SK-N-SH treated with all-trans-retinoic acid at 6 μM for 48 hours (cell line): ENCODE measurements around the gene ZKSCAN1.

ENCODE experiments used
- ATAC-seq: fragments of 200-7000 bp; cut with Tn5 transposase; 3 replicates; pipeline ENCODE4 v1.9.1; 2020; ENCODE audit warnings: mild to moderate bottlenecking, moderate library complexity
- ARNTL ChIP-seq: fragments of 450-650 bp; formaldehyde crosslinking; IDR thresholded peaks from 2 replicates; pipeline ENCODE4 v1.5.0; 2020; ENCODE audit warnings: low read depth, mild to moderate bottlenecking, moderate library complexity, borderline replicate concordance
- BACH2 ChIP-seq: fragments of 250-450 bp; sonication (Bioruptor Pico); IDR thresholded peaks from 2 replicates; pipeline ENCODE4 v1.9.0; 2021; ENCODE audit warnings: mild to moderate bottlenecking, borderline replicate concordance
- CSDC2 ChIP-seq: fragments of 250-450 bp; sonication (Bioruptor Pico); IDR thresholded peaks from 2 replicates; pipeline ENCODE4 v1.5.0; 2020; ENCODE audit warnings: mild to moderate bottlenecking, moderate library complexity
- ESRRG ChIP-seq: fragments of 250-450 bp; sonication (Bioruptor Pico); IDR thresholded peaks from 2 replicates; pipeline ENCODE4 v1.6.1; 2021; ENCODE audit warnings: mild to moderate bottlenecking
- GLIS3 ChIP-seq: fragments of 250-450 bp; sonication (Bioruptor Pico); IDR thresholded peaks from 2 replicates; pipeline ENCODE4 v1.5.0; 2020; ENCODE audit warnings: mild to moderate bottlenecking, moderate library complexity
- ISL1 ChIP-seq: fragments of 250-450 bp; sonication (Bioruptor Pico); IDR thresholded peaks from 2 replicates; pipeline ENCODE4 v2.1.2; 2022; ENCODE audit warnings: mild to moderate bottlenecking, moderate library complexity
- OSR1 ChIP-seq: fragments of 250-450 bp; sonication (Bioruptor Pico); IDR thresholded peaks from 2 replicates; pipeline ENCODE4 v1.8.0; 2022; ENCODE audit warnings: moderate library complexity, mild to moderate bottlenecking, inconsistent platforms
- PPARA ChIP-seq: fragments of 250-450 bp; sonication (Bioruptor Pico); IDR thresholded peaks from 2 replicates; pipeline ENCODE4 v1.5.0; 2020; ENCODE audit warnings: mild to moderate bottlenecking, borderline replicate concordance
- RARB ChIP-seq: fragments of 250-450 bp; sonication (Bioruptor Pico); IDR thresholded peaks from 2 replicates; pipeline ENCODE4 v1.8.0; 2021; ENCODE audit warnings: mild to moderate bottlenecking, moderate library complexity
- SNAI2 ChIP-seq: fragments of 250-450 bp; sonication (Bioruptor Pico); IDR thresholded peaks from 2 replicates; pipeline ENCODE4 v1.5.0; 2020; ENCODE audit warnings: mild to moderate bottlenecking, moderate library complexity
- TCF4 ChIP-seq: fragments of 250-450 bp; sonication (Bioruptor Pico); IDR thresholded peaks from 2 replicates; pipeline ENCODE4 v1.8.0; 2021; ENCODE audit warnings: mild to moderate bottlenecking, moderate library complexity, borderline replicate concordance
- TOX ChIP-seq: fragments of 250-450 bp; sonication (Bioruptor Pico); IDR thresholded peaks from 2 replicates; pipeline ENCODE4 v1.8.0; 2021; ENCODE audit warnings: mild to moderate bottlenecking, moderate library complexity, borderline replicate concordance
- ZC3H10 ChIP-seq: fragments of 250-450 bp; sonication (Bioruptor Pico); IDR thresholded peaks from 2 replicates; pipeline ENCODE4 v1.5.1; 2021; ENCODE audit warnings: mild to moderate bottlenecking, moderate library complexity
- ZFP3 ChIP-seq: fragments of 250-450 bp; sonication (Bioruptor Pico); IDR thresholded peaks from 2 replicates; pipeline ENCODE4 v1.5.0; 2020; ENCODE audit warnings: mild to moderate bottlenecking, moderate library complexity
- ZFP30 ChIP-seq: fragments of 450-650 bp; formaldehyde crosslinking; IDR thresholded peaks from 2 replicates; pipeline ENCODE4 v1.5.0; 2022; ENCODE audit warnings: mild to moderate bottlenecking, moderate library complexity
- ZNF565 ChIP-seq: fragments of 450-650 bp; formaldehyde crosslinking; conservative IDR thresholded peaks from 2 replicates; pipeline ENCODE4 v1.5.0; 2020; ENCODE audit warnings: low read depth, mild to moderate bottlenecking, moderate library complexity
- ZNF70 ChIP-seq: fragments of 450-650 bp; formaldehyde crosslinking; IDR thresholded peaks from 2 replicates; pipeline ENCODE4 v1.5.0; 2020; ENCODE audit warnings: mild to moderate bottlenecking, moderate library complexity
- TF ChIP-seq, protein P1 (sequence below): fragments of 250-450 bp; sonication (Bioruptor Pico); IDR thresholded peaks from 2 replicates; pipeline ENCODE4 v1.8.0; 2021; ENCODE audit warnings: low read depth, mild to moderate bottlenecking, moderate library complexity, borderline replicate concordance
- TF ChIP-seq, protein P2 (sequence below): fragments of 250-450 bp; sonication (Bioruptor Pico); IDR thresholded peaks from 2 replicates; pipeline ENCODE4 v1.5.0; 2020; ENCODE audit warnings: mild to moderate bottlenecking, moderate library complexity
- TF ChIP-seq, protein P3 (sequence below): fragments of 250-450 bp; sonication (Bioruptor Pico); IDR thresholded peaks from 2 replicates; pipeline ENCODE4 v1.5.1; 2020; ENCODE audit warnings: low read depth, mild to moderate bottlenecking, moderate library complexity
- TF ChIP-seq, protein P4 (sequence below): fragments of 250-450 bp; sonication (Bioruptor Pico); IDR thresholded peaks from 2 replicates; pipeline ENCODE4 v1.5.1; 2021; ENCODE audit warnings: mild to moderate bottlenecking, moderate library complexity
- TF ChIP-seq, protein P5 (sequence below): fragments of 250-450 bp; sonication (Bioruptor Pico); IDR thresholded peaks from 2 replicates; pipeline ENCODE4 v1.8.0; 2020; ENCODE audit warnings: mild to moderate bottlenecking, moderate library complexity, borderline replicate concordance

Gene ZKSCAN1

DNA sequence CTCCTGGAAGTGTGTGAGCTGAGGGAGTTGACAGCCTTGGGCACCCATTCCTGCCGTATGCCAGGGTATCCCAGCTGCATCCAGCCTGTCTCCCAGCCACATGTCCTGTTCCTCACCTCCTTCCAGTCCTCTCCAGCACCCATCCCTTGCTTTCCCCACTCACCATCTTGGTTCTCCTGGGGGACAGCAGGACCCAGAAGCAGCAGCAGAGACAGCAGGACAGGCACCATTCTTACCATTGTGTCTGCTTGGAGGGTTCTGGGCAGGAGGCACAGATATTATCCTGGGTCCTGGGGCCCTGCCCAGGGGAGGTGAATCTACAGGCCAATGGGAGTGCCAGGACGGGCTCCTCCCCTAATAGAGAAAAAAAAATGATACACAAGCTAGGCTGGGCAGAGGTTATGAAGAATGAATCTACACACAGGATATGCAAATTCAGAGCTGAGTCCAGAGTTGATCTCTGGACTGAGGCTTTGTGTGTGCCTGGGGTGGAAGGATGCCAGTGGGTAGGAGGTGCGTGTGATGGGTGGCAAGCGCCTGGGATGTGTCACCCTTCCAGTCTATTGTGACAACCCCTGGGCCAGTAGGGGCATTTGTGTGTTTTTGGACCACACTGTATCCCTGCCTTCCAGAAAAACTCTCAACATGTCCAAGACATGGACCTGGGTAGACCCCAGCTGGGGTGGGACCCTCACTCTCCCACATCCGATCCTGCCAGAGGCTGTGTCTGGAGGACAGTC lies 39.4 kb upstream of the ZKSCAN1 start, which contains the start of gene AZGP1:
AZGP1 (minus strand) TSS at position 250 of the 740 bp plus-strand sequence; CDS start at position 239, 11 bp downstream.
- TF ChIP-seq, protein P1, sequence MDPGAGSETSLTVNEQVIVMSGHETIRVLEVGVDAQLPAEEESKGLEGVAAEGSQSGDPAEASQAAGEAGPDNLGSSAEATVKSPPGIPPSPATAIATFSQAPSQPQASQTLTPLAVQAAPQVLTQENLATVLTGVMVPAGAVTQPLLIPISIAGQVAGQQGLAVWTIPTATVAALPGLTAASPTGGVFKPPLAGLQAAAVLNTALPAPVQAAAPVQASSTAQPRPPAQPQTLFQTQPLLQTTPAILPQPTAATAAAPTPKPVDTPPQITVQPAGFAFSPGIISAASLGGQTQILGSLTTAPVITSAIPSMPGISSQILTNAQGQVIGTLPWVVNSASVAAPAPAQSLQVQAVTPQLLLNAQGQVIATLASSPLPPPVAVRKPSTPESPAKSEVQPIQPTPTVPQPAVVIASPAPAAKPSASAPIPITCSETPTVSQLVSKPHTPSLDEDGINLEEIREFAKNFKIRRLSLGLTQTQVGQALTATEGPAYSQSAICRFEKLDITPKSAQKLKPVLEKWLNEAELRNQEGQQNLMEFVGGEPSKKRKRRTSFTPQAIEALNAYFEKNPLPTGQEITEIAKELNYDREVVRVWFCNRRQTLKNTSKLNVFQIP, result no peak
- TF ChIP-seq TCF4 (CRISPR knock-in tag) (no peak), ARNTL (CRISPR knock-in tag) (no peak), ZNF70 (CRISPR knock-in tag) (no peak), OSR1 (CRISPR knock-in tag) (no peak), ZFP3 (CRISPR knock-in tag) (no peak), ISL1 (CRISPR knock-in tag) (no peak), ZC3H10 (CRISPR knock-in tag) (no peak), TOX (CRISPR knock-in tag) (no peak), PPARA (CRISPR knock-in tag) (no peak), BACH2 (CRISPR knock-in tag) (no peak), ZNF565 (no peak), SNAI2 (CRISPR knock-in tag) (no peak), ESRRG (CRISPR knock-in tag) (no peak), RARB (CRISPR knock-in tag) (no peak), GLIS3 (no peak)
- TF ChIP-seq, protein P2, sequence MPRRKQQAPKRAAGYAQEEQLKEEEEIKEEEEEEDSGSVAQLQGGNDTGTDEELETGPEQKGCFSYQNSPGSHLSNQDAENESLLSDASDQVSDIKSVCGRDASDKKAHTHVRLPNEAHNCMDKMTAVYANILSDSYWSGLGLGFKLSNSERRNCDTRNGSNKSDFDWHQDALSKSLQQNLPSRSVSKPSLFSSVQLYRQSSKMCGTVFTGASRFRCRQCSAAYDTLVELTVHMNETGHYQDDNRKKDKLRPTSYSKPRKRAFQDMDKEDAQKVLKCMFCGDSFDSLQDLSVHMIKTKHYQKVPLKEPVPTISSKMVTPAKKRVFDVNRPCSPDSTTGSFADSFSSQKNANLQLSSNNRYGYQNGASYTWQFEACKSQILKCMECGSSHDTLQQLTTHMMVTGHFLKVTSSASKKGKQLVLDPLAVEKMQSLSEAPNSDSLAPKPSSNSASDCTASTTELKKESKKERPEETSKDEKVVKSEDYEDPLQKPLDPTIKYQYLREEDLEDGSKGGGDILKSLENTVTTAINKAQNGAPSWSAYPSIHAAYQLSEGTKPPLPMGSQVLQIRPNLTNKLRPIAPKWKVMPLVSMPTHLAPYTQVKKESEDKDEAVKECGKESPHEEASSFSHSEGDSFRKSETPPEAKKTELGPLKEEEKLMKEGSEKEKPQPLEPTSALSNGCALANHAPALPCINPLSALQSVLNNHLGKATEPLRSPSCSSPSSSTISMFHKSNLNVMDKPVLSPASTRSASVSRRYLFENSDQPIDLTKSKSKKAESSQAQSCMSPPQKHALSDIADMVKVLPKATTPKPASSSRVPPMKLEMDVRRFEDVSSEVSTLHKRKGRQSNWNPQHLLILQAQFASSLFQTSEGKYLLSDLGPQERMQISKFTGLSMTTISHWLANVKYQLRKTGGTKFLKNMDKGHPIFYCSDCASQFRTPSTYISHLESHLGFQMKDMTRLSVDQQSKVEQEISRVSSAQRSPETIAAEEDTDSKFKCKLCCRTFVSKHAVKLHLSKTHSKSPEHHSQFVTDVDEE (CRISPR knock-in tag), result no peak
- TF ChIP-seq, protein P3, sequence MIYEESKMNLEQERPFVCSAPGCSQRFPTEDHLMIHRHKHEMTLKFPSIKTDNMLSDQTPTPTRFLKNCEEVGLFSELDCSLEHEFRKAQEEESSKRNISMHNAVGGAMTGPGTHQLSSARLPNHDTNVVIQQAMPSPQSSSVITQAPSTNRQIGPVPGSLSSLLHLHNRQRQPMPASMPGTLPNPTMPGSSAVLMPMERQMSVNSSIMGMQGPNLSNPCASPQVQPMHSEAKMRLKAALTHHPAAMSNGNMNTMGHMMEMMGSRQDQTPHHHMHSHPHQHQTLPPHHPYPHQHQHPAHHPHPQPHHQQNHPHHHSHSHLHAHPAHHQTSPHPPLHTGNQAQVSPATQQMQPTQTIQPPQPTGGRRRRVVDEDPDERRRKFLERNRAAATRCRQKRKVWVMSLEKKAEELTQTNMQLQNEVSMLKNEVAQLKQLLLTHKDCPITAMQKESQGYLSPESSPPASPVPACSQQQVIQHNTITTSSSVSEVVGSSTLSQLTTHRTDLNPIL, result no peak
- TF ChIP-seq, protein P4, sequence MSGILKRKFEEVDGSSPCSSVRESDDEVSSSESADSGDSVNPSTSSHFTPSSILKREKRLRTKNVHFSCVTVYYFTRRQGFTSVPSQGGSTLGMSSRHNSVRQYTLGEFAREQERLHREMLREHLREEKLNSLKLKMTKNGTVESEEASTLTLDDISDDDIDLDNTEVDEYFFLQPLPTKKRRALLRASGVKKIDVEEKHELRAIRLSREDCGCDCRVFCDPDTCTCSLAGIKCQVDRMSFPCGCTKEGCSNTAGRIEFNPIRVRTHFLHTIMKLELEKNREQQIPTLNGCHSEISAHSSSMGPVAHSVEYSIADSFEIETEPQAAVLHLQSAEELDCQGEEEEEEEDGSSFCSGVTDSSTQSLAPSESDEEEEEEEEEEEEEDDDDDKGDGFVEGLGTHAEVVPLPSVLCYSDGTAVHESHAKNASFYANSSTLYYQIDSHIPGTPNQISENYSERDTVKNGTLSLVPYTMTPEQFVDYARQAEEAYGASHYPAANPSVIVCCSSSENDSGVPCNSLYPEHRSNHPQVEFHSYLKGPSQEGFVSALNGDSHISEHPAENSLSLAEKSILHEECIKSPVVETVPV (CRISPR knock-in tag), result no peak
- TF ChIP-seq, protein P5, sequence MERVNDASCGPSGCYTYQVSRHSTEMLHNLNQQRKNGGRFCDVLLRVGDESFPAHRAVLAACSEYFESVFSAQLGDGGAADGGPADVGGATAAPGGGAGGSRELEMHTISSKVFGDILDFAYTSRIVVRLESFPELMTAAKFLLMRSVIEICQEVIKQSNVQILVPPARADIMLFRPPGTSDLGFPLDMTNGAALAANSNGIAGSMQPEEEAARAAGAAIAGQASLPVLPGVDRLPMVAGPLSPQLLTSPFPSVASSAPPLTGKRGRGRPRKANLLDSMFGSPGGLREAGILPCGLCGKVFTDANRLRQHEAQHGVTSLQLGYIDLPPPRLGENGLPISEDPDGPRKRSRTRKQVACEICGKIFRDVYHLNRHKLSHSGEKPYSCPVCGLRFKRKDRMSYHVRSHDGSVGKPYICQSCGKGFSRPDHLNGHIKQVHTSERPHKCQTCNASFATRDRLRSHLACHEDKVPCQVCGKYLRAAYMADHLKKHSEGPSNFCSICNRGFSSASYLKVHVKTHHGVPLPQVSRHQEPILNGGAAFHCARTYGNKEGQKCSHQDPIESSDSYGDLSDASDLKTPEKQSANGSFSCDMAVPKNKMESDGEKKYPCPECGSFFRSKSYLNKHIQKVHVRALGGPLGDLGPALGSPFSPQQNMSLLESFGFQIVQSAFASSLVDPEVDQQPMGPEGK (CRISPR knock-in tag), result no peak
- TF ChIP-seq, all 23 proteins: peak for 0
- ATAC-seq, result peak; percentile 11; the same call in 2 of the 3 replicates

DNA sequence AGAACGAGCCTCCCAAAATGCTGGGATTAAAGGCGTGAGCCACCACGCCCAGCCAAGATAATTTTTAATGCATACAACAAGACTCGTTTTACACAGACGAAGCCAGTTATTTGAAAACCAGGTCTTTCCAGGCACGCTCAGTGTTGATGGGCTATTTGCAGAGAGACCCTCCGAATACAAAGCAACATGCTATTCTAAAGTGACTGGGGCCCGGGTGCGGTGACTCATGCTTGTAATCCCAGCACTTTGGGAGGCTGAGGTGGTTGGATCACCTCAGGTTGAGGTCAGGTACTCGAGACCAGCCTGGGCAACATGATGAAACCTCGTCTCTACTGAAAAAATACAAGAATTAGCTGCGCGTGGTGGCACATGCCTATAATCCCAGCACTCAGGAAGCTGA lies 38.8 kb upstream of the ZKSCAN1 start:
- no peak for ATAC-seq
- TF ChIP-seq GLIS3, result no peak
- TF ChIP-seq ARNTL (CRISPR knock-in tag), result no peak
- TF ChIP-seq, protein P5 (CRISPR knock-in tag), result no peak
- no peak for TF ChIP-seq ZC3H10 (CRISPR knock-in tag)
- no peak for TF ChIP-seq ZFP30 (CRISPR knock-in tag)
- no peak for TF ChIP-seq ZNF70 (CRISPR knock-in tag)
- no peak for TF ChIP-seq TCF4 (CRISPR knock-in tag)
- TF ChIP-seq, protein P1, result no peak
- no peak for TF ChIP-seq PPARA (CRISPR knock-in tag)
- TF ChIP-seq CSDC2, result no peak
- no peak for TF ChIP-seq ZFP3 (CRISPR knock-in tag)
- TF ChIP-seq, protein P3, result no peak
- TF ChIP-seq ZNF565, result no peak
- no peak for TF ChIP-seq ESRRG (CRISPR knock-in tag)
- no peak for TF ChIP-seq SNAI2 (CRISPR knock-in tag)
- TF ChIP-seq BACH2 (CRISPR knock-in tag), result no peak
- TF ChIP-seq RARB (CRISPR knock-in tag), result no peak
- TF ChIP-seq, all 23 proteins: peak for 0

DNA sequence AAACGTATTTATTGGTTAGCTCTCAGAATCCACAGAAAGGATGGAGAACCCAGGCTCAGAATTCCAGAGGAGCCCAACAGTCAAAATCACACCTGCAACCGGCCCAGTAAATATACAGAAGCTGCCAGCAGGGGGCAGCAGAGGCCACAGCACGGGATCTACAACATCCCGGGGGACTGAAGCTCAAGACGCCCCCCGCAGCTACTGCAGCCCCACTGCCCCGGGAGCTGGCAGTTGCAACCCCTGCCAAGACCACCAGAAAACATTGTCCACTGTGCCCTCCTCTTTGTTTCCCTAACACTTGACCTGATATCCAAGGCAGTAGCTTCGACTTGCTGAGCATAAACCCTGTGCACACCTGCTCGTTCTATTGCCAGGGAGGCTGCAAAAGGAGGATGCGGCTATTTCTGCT lies 35.6 kb upstream of the ZKSCAN1 start:
- ATAC-seq, result peak; percentile 91
